Testis (tissue), 3 donors: ENCODE results near the gene RNF212. TPM values are rescaled to one million over a fixed set of nuclear protein-coding genes. Genes with fewer than 3 reads are reported as not detected.

Source experiments
- DNase-seq: peaks from one replicate; pipeline ENCODE4 v3.0.0-alpha.2; 2019
- H3K27ac ChIP-seq, 2 donors: fragments of 200-600 bp; sonication (generic); one replicate each; pipeline ENCODE4 v1.5.1; 2019
- H3K27me3 ChIP-seq: fragments of 200-600 bp; sonication (generic); one replicate; pipeline ENCODE4 v1.5.1; 2019
- H3K36me3 ChIP-seq: fragments of 200-600 bp; sonication (generic); one replicate; pipeline ENCODE4 v1.5.1; 2017; ENCODE audit warnings: low read depth; ENCODE audit errors: missing control alignments
- H3K4me1 ChIP-seq: fragments of 200-600 bp; sonication (generic); one replicate; pipeline ENCODE4 v1.5.1; 2019
- H3K4me3 ChIP-seq, 2 donors: fragments of 200-600 bp; sonication (generic); one replicate each; pipeline ENCODE4 v1.5.1; 2017 to 2019
- H3K9me3 ChIP-seq: fragments of 200-600 bp; sonication (generic); one replicate; pipeline ENCODE4 v1.5.1; 2017
- POLR2A ChIP-seq: fragments of 450-650 bp; IDR thresholded peaks from one replicate; pipeline ENCODE4 v1.6.1; 2017; ENCODE audit warnings: antibody characterized with exemption, mild to moderate bottlenecking, moderate library complexity
- WGBS, 2 donors: methylation state at CpG; one replicate each; pipeline ENCODE4 v1.1.5; 2018; 5-methylcytosine and 5-hydroxymethylcytosine counted together
- intact Hi-C: fragments of 100-400 bp; cut with DNase I; formaldehyde crosslinking; loops from one replicate; pipeline ENCODE4 v1.15.1; 2023; ENCODE audit warnings: low total_unique reads
- polyA plus RNA-seq: library from polyadenylated mRNA; stranded (reverse); fragments of 350-450 nt; fragmentation: Illumina TruSeq; extraction: RNeasy Lipid Tissue Mini Kit (QIAGEN cat#74804); gene quantifications from one replicate; pipeline ENCODE4 v1.2.3, GENCODE V29; 2014; ENCODE audit warnings: low read depth, low replicate concordance; ENCODE audit not compliant: insufficient read depth
- total RNA-seq, 2 donors: library from RNA; depleted of rRNA; stranded (reverse); fragments of >200 nt; gene quantifications; one replicate each; pipeline ENCODE4 v1.2.3, GENCODE V29; 2016
- TF ChIP-seq, protein P1 (sequence below), 3 experiments: fragments of 450-650 bp in 2 of 3; fragments of 200-600 bp in 1 of 3; sonication (generic) in 1 of 3; IDR thresholded peaks; one replicate each; pipeline ENCODE4 v1.5.1; 2016 to 2019; ENCODE audit warnings: antibody characterized with exemption in 3 of 3, mild to moderate bottlenecking in 2 of 3, moderate library complexity in 1 of 3

The RNF212 gene
- total and polyA plus RNA-seq, 3 donors from 2014 or later = 21.0 to 40.3 (median 33.6) TPM

GRCh38 chr4:1093391-1094335 is 19.7 kb downstream of the RNF212 start:
- Histone ChIP-seq H3K27me3 (no peaks in the 10 kb centered on the region), H3K9me3 (no peaks in the 10 kb centered on the region), H3K36me3 (no peaks in the 10 kb centered on the region), H3K4me3 (no peak overlapping the region), H3K4me1 (no peaks in the 10 kb centered on the region), H3K27ac (no peak overlapping the region)
- intact Hi-C loops = no loop called here
- no peak for TF ChIP-seq POLR2A
- WGBS, 2 donors = 77 to 87% methylated on average over 16 to 22 of the region's 22 CpGs
- DNase-seq = no peak

- intact Hi-C loops = no loop called here
- no peaks in the 10 kb centered on the region for H3K36me3 ChIP-seq
- WGBS, 2 donors = 86 to 91% methylated on average over 2 to 4 of the region's 4 CpGs
- no peaks in the 10 kb centered on the region for H3K4me1 ChIP-seq
- no peak for DNase-seq
- no peaks in the 10 kb centered on the region for H3K27me3 ChIP-seq
- TF ChIP-seq POLR2A = no peak
- TF ChIP-seq, protein P1, sequence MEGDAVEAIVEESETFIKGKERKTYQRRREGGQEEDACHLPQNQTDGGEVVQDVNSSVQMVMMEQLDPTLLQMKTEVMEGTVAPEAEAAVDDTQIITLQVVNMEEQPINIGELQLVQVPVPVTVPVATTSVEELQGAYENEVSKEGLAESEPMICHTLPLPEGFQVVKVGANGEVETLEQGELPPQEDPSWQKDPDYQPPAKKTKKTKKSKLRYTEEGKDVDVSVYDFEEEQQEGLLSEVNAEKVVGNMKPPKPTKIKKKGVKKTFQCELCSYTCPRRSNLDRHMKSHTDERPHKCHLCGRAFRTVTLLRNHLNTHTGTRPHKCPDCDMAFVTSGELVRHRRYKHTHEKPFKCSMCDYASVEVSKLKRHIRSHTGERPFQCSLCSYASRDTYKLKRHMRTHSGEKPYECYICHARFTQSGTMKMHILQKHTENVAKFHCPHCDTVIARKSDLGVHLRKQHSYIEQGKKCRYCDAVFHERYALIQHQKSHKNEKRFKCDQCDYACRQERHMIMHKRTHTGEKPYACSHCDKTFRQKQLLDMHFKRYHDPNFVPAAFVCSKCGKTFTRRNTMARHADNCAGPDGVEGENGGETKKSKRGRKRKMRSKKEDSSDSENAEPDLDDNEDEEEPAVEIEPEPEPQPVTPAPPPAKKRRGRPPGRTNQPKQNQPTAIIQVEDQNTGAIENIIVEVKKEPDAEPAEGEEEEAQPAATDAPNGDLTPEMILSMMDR (IDR thresholded peaks at IDR 0.05) = no peak
- no peak overlapping the region for H3K27ac ChIP-seq
- no peak overlapping the region for H3K4me3 ChIP-seq
- H3K9me3 ChIP-seq = no peaks in the 10 kb centered on the region
These were observed 20.4 kb downstream of the RNF212 start for GRCh38 chr4:1092983-1093361.

GRCh38 chr4:1092026-1092982 is 21.1 kb downstream of the RNF212 start:
- DNase-seq = no peak

DNA sequence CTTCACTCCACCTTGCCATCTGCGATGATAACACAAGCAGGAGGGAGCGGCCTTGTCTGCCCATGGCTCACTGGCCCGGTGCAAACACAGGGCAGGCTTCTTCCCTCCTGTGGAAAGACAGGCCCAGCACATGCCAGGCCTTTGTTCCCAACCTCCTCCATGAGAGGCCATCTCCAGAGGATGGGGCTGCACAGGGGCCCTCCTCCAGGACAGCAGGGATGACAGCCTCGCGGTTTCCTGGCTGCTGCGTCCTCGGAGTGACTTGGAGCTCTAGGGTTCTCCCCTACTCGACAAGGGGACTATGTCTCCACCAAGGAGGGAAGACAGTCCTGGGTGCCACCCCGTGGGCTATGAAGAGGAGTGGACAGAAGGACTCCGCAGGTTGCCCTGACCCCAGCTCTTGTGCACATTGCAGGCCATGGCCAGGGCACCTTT is 21.8 kb downstream of the RNF212 start:
- WGBS, 2 donors = 73 to 93% methylated on average over 2 to 9 of the region's 10 CpGs
- TF ChIP-seq, protein P1 (IDR thresholded peaks at IDR 0.05) = no peak
- TF ChIP-seq POLR2A = no peak
- Histone ChIP-seq H3K4me3 (no peak overlapping the region), H3K9me3 (no peaks in the 10 kb centered on the region), H3K36me3 (no peaks in the 10 kb centered on the region), H3K27me3 (no peaks in the 10 kb centered on the region), H3K4me1 (no peaks in the 10 kb centered on the region), H3K27ac (no peak overlapping the region)
- DNase-seq = no peak
- intact Hi-C loops = no loop called here

More at GRCh38 chr4:1092026-1092982, 21.1 kb downstream of the RNF212 start:
- intact Hi-C loops = no loop called here
- no peaks in the 10 kb centered on the region for H3K4me1 ChIP-seq
- H3K27me3 ChIP-seq = no peaks in the 10 kb centered on the region
- H3K9me3 ChIP-seq = no peaks in the 10 kb centered on the region
- no peak for TF ChIP-seq POLR2A
- TF ChIP-seq, protein P1 (IDR thresholded peaks at IDR 0.05) = no peak
- H3K27ac ChIP-seq = no peak overlapping the region
- no peaks in the 10 kb centered on the region for H3K36me3 ChIP-seq
- WGBS, 2 donors = 88 to 90% methylated on average over 15 to 28 of the region's 28 CpGs
- H3K4me3 ChIP-seq = no peak overlapping the region
